ENCODE measurements around the gene CHML.

Gene CHML

GRCh38 chr1:241615043-241615974 lies 24.9 kb downstream of the CHML start:
- DNase-seq, result no peak

GRCh38 chr1:241614572-241614971 lies 25.6 kb downstream of the CHML start:
- DNase-seq, result no peak

GRCh38 chr1:241614144-241614543 lies 26.0 kb downstream of the CHML start:
- no peak for DNase-seq

- no peak for DNase-seq
Observed at GRCh38 chr1:241612533-241613477, 27.4 kb downstream of the CHML start.

GRCh38 chr1:241611736-241612135 lies 28.4 kb downstream of the CHML start:
- DNase-seq, result no peak

GRCh38 chr1:241611063-241611462 lies 29.1 kb downstream of the CHML start:
- peak; percentile 66 for DNase-seq

- DNase-seq, result no peak
Observed at GRCh38 chr1:241610056-241610815, 29.9 kb downstream of the CHML start.

- peak; percentile 5 for DNase-seq
Observed at GRCh38 chr1:241608379-241609033, 31.7 kb downstream of the CHML start.

GRCh38 chr1:241607497-241607896 lies 32.7 kb downstream of the CHML start:
- no peak for DNase-seq

- DNase-seq, result no peak
Observed at GRCh38 chr1:241606544-241606943, 33.6 kb downstream of the CHML start.

- peak; percentile 5 for DNase-seq
Observed at GRCh38 chr1:241605146-241605805, 34.9 kb downstream of the CHML start.

- DNase-seq, result no peak
Observed at GRCh38 chr1:241603731-241604245, 36.4 kb downstream of the CHML start.

- DNase-seq, result peak; percentile 40
Observed at GRCh38 chr1:241600496-241600901, 39.7 kb downstream of the CHML start.

- DNase-seq, result no peak
Observed at GRCh38 chr1:241598249-241598648, 41.9 kb downstream of the CHML start.

- DNase-seq, result no peak
Observed at GRCh38 chr1:241596633-241597032, 43.5 kb downstream of the CHML start.

- no peak for DNase-seq
Observed at GRCh38 chr1:241593186-241593585, 47.0 kb downstream of the CHML start.

GRCh38 chr1:241592273-241592958 lies 47.8 kb downstream of the CHML start:
- DNase-seq, result peak; percentile 69

GRCh38 chr1:241591736-241592135 lies 48.4 kb downstream of the CHML start:
- DNase-seq, result no peak

- DNase-seq, result no peak
Observed at GRCh38 chr1:241591317-241591716, 48.9 kb downstream of the CHML start.

GRCh38 chr1:241590719-241591118 lies 49.5 kb downstream of the CHML start:
- DNase-seq, result no peak
